IPS-NIHi7 (cell line): ENCODE data around the gene POM121C.
"Not testable (repeated sequence)": the region's sequence is repeated elsewhere in the genome, so short reads cannot be mapped to it uniquely, and the experiment has no call there.

ENCODE experiments used
- DNase-seq: peaks from one replicate; pipeline ENCODE4 v3.0.0; 2012; ENCODE audit warnings: mixed read lengths; ENCODE audit errors: extremely low spot score

The POM121C gene

DNA sequence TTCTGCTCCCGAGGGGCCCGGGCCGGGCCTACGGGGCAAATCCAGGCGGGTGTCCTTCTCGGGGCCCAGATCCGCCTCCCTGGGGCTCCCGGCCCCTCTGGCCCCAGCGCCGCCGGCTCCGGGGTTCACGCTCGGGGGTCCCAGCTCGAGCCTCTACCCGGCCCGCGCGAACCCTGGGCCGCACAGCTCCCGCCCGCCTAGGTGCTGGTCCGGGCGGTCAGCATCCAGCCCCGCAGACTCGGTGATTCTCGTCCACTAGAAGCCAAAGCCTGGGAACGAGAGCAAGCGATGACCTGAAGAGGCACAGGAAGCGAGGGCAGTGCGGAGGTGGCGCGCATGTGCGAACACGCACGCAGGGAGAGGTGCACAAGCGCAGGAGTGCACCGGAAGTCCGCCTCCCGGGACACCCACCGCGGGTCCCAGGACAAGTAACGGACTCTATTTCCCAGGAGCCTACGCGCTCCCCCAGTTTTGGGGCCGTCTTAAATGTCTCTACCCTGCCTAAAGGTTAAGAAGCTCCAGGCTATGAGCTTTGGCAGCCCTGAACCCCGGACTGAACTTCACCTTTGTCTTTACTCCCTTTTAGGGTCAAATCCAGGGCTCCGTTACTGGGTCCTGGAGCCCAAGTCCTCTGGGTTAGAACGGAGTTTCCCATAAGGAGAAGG is at the start of gene POM121C:
Gene POM121C, minus strand, starts transcription at position 321 of the 665 bp plus-strand sequence. CDS start 44,803 bp downstream, outside the sequence.
- DNase-seq, result peak; percentile 91

DNA sequence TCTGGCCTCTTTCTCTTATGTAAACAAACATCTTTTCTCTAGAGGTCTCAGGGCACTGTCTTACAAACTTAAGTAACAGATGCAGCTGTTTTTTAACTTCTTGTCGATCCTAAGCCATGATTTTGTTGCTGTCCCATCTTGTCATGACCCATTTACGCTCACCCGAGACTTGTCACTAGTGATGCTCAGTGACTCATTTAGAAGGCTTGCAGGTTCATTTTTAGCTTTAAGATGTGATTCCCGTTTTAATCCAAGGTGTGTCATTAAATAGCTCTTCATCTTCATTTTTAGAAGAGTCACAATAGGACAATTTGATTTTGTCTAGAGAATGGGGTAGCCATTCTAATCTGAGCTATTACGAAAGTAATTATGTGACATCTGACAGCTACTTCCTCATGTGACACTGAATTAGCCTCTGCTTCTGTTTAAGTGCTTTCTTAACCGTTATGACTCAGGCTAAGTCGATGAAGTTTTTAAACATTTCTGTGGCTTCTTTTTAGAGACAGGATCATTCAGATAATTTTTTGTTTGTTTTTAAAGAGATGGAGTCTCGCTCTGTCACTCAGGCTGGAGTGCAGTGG is 48.7 kb upstream of the POM121C start:
- DNase-seq, result no peak

DNA sequence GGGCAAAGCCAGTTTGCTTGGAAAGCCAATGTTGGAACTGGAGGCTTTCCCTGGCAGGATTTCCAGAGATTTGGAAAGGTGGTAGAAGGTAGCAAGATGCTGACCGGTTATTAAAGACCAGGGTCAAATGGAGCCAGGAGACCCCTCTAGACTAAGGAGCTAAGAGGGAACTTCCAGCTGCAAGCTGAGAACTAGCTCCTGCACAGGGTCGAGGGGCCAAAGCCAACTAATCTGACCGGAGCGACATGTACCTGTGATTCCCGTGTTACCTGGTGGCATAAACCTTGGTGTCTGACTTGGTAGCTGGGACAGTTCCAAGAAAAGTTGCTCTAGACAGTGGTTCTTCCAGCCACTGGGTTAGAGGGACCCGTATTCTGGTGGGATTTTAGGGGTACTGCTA is 47.8 kb upstream of the POM121C start:
- DNase-seq, result no peak

DNA sequence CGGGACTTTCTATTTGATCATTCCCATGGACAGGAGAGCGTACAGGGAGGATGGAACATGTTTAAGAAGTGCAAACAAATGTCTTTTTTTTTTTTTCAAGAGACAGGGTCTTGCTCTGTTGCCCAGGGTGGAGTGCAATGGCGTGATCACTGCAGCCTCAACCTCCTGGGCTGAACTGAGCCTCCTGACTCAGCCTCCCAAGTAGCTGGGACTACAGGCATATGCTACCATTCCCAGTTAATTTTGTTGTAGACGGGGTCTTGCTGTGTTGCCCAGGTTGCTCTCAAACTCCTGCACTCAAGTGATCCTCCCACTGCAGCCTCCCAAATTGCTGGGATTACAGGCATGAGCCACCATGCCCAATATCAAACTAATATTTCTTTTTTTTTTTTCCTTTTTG is 46.5 kb upstream of the POM121C start:
- DNase-seq, result no peak

DNA sequence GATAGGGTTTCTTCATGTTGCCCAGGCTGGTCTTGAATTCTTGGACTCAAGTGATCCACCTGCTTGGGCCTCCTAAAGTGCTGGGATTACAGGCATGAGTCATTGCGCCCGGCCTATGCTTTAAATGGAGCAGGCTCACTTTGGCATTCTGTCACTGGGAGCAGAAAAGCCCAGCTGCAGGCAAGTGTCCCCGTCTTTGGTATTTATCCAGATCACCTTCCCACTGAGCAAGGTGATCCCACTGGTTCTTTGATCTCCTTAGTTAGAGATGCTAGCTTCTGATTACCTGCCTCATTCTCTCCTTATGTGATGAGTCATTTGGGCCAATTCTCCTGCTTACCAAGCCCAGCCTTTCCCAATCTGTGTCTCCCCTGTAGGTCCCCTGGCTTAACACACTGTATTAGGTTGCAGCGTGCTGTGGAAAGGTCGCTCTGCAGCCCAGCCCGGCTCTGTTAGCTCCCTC is 45.3 kb upstream of the POM121C start:
- DNase-seq, result peak; percentile 64

DNA sequence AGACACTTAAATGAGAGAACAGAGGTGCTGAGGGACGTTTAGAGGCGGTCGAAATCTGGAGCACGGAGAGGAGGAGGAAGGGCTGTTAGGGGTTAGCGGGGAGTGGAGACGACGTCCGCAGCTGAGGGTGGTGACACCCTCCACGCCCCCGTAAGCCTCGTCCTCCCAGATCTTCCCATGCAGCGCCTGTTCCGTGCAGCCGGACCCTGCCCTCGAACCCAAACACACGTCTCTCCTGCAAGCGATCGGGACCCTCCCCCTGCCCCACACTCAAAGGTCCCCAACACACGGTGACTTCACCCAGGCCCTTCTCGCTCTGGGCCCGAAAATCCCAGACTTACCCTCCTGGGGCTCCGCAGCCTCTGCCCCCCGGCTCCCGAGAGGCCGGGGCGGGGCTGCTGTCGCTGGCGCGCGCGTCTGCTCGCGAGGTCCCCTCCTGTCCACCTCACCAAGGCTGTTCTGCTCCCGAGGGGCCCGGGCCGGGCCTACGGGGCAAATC is 41.2 kb upstream of the POM121C start:
- not testable (repeated sequence) for DNase-seq

DNA sequence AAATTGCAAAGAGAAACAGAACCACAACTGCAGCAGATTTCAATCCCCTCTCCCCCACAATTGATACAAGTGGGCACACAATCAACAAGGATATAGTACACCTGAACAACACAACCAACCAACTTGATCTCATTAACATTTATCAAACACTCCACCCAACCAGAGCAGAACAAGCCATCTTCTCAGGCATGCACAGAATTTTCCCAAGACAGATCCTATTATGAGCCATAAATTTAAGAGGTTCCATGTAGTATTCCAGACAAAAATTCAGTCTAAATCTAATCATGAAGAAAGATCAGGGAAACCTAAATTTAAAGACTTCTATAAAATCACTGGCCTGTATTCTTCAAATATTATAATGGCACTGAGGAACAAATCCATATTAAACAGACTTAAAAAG is 35.6 kb upstream of the POM121C start:
- not testable (repeated sequence) for DNase-seq

DNA sequence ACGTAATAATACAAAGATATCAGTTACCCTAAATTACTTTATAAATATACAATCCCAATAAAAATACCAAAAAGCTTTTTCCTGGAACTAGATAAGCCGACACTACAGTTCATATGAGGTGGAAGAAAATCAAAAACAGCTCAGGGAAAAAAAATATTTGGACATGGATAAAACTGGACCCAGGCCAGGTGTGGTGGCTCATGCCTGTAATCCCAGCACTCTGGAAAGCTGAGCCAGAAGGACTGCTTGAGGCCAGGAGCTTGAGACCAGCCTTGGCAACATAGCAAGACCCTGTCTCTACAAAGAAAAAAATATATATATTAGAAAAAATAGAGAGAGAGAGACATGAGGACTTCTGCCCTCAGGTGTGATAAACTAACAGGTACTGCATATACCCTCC is 32.7 kb upstream of the POM121C start:
- not testable (repeated sequence) for DNase-seq

DNA sequence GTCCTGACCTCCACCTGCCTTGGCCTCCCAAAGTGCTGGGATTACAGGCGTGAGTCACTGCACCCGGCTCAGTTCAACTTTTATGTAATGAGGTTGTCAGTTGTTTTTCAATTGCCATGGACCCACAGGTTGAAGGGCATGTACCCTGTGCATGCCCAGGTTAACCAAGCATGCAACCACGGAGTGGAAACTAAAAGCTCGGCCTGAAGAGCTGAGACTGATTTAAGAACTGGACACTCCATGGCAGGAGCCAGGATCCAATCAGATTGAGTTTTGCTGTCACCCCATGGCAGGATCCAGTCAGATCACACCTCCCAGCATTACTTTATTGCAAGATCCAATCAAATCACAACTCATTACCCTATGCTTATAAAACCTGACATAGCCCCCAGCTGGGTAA is 22.9 kb upstream of the POM121C start:
- DNase-seq, result not testable (repeated sequence)

DNA sequence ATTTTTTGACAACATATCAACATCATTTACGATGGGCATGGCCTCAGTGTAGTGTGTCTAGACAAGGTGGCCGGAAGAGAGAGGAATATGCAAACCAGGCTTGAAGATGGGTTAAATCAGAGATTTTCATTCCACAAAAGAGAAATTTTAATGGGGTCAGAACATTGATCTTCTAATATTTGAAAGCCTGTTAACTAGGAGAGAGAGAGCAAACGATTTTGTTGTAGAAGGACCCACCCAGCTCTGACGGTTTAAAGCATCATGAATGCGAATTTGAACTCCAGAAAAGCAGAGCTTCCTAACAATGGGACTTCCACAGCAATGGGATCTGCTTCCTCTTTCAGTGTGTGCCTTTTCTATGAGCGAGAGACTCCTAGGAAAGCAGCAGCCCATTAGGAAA is 5.9 kb upstream of the POM121C start, which contains the start of gene SPDYE5:
Gene SPDYE5, plus strand, starts transcription at position 301 of the 400 bp plus-strand sequence. CDS start 1,728 bp downstream, outside the sequence.
- not testable (repeated sequence) for DNase-seq

DNA sequence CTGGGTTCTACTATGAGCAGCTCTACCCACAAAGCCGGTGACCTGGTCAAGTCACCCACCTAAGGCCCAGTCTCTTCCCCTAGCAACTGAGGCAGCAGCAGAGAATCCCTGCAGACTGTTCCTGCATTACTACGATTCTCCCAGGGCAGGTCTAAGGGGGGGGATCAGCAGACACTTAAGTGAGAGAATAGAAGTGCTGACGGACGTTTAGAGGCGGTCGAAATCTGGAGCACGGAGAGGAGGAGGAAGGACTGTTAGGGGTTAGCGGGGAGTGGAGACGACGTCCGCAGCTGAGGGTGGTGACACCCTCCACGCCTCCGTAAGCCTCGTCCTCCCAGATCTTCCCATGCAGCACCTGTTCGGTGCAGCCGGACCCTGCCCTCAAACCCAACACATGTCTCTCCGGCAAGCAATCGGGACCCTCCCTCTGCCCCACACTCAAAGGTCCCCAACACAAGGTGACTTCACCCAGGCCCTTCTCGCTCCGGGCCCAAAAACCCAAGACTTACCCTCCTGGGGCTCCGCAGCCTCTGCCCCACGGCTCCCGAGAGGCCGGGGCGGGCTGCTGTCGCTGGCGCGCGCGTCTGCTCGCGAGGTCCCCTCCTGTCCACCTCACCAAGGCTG is 632 bp downstream of the POM121C start:
- DNase-seq, result not testable (repeated sequence)

DNA sequence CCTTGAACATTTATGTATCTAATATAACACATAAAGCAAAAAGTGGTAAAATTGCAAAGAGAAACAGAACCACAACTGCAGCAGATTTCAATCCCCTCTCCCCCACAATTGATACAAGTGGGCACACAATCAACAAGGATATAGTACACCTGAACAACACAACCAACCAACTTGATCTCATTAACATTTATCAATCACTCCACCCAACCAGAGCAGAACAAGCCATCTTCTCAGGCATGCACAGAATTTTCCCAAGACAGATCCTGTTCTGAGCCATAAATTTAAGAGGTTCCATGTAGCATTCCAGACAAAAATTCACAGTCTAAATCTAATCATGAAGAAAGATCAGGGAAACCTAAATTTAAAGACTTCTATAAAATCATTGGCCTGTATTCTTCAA is 5.8 kb downstream of the POM121C start:
- not testable (repeated sequence) for DNase-seq

DNA sequence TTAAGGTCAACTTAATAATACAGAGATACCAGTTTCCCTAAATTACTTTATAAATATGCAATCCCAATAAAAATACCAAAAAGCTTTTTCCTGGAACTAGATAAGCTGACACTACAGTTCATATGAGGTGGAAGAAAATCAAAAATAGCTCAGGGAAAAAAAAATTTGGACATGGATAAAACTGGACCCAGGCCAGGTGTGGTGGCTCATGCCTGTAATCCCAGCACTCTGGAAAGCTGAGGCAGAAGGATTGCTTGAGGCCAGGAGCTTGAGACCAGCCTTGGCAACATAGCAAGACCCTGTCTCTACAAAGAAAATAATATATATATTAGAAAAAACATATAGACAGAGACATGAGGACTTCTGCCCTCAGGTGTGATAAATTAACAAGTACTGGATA is 8.6 kb downstream of the POM121C start:
- DNase-seq, result not testable (repeated sequence)

DNA sequence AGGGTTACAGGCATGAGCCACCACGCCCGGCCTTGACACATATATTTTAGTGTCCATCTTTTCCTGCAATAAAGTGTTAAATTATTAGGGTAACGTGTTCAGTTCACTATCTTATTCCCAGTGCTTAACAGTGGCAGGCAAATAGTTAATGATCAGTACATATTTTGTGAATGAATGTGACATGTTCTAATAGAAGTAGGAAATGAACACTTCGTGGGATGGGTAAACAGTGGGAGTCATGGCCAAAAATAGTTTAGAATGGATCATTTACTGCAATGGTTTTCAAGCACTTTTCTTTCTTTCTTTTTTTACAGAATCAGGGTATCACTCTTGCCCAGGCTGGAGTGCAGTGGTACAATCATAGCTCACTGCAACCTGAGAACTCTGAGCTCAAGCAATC is 15.9 kb downstream of the POM121C start:
- DNase-seq, result not testable (repeated sequence)

DNA sequence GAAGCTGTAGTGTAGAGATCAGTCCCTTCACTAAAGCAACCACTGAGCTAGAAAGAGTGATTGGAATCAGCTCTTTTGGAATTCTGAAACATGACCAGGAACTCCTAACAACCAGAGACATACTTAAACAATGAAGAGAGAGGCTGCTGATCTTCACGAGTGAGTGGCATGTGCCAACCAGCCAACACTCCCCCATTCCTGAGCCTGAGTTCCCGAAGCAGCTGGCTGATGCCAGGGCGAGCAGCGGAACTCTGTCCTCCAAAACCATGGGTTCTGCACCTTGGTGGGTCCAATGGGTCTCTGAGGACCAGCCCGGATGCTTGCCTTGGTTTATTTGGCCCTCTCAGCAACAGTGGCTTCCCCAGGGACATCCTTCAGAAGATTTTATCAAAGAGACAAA is 25.6 kb downstream of the POM121C start:
- not testable (repeated sequence) for DNase-seq

DNA sequence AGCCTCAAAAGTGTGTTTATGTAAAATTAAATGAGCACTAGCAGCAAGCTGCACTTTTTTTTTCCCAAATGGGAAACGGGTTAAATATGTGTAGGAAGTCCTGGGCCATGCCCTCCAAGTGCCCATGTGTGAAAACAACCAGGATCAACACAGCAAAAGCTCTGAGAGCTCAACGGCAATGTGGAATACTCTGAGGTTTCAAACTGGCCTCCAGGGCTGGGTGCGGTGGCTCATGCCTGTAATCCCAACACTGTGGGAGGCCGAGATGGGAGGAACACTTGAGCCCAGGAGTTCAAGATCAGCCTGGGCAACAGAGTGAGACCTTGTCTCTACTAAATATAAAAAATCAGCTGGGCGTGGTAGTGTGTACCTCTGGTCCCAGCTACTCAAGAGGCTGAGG is 28.1 kb downstream of the POM121C start:
- DNase-seq, result not testable (repeated sequence)

DNA sequence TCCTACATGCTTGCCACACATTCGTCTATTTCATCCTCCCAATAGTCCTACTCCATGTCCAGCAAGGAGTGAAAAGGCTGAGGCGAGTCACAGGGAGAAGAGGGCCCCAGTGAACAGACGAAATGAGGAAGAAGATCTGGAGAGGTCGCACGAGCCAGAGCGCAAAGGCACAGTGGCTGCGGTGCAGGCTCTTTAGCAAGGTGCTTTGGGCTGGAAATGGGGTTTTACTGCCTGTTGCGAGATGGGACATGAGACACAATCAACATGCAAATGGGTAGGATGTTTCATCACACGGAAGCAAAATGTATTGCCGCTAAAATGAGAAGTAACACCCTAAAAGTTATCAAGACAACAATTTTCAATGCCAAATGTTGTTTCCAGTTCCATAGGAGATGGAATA is 29.7 kb downstream of the POM121C start:
- not testable (repeated sequence) for DNase-seq

DNA sequence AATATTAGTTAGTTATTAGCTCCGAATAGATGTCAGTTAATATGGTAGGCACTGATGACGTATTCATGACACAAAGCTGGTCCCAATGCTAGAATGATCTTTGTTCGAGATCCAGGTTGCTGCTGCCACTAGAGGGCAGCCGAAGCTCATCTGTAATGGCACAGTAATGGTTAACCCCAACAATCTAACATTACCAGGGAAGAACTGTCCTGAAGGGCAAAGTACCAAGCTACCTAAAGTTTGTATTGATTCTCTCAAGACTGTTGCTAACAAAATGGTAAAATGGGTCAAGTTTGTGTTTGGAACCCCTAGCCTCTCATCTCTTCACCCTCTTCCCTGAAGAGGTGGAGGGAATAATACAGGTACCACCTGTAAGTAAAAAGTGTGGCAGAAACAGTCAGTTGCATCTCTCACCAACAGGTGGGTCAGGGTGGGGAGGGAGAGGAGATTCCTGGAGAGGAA is 33.6 kb downstream of the POM121C start:
- not testable (repeated sequence) for DNase-seq

DNA sequence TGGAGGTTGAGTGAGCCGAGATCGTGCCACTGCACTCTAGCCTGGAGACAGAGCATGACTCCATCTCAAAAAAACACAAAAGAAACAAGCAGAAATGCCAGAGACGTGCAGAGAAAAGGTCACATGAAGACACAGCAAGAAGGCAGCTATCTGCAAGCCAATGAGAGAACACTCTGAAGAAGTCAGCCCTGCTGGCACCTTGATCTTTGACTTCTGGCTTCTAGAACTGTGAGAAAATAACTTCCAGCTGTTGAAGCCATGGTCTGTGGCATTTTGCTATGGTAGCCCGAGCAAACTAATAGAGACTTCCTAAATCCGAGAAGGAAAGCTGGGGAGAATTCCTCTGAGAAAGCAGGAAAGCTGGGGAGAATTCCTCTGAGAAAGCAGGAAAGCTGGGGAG is 36.2 kb downstream of the POM121C start:
- not testable (repeated sequence) for DNase-seq

DNA sequence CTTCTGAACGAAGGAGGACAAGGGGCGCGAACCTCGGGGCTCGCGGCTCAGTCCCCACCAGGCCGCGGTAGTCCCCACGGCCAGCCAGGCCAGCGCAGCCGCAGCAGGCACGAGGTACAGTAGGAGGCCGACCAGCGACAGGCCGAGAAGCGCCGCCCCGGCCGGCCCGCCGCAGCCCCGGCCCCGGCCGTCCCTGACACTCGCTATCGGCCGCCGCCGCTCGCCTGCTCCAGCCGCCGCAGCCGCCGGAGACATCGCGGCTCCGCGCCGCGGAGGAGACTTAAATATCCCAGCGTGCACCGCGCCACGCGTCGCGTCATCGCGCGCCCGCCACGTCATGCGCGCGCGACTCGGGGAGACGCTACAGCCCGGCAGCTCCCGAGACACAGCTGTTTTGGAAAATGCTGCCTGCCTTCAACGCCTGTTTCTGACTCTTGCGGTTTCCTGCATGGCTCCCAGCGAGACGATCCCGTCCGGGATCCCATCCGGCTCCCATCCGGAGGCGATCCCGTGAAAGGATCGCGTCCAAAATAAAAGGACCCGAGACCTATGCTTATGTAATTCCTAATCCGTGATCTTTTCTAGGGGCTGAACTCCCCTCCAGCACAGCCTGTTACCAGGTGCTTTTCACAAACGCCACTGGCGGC is 43.5 kb downstream of the POM121C start:
- not testable (repeated sequence) for DNase-seq

DNA sequence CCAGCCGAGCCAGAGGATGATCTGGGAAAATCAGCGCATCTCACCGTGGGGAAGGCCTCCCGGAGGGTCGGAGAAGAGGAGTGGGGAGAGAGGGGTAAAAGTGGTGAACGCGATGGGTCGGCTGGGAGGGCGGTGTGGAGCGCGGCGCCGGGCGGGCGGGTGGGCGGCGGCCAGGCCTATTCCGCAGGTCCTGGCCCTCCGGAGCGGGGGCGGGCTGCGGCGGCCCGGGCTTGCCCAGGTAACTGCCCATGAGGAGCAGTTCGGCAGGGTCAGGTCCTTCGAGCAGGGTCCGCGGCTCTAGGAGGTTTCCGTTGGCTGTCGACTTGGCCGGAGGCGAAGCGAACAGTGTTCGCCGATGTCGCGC is 44.0 kb downstream of the POM121C start:
- DNase-seq, result not testable (repeated sequence)

DNA sequence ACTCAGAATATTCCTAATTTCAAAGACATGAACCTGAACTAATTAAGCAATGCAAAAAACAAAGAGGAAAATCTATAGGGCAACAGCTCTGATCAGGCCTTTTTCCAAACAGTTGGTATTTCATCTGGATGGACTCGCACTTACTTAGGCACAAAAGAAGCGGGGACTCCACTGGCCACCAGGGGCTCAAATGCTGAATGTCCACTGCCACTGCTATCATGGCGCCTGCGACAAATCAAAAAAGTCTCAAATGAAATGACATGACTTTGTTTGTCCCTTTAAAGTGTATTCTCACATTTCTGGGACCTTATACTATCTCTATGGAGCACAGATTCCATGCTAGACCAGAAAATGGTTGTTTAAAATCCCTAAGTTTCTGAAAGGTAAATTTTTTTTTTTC is 47.1 kb downstream of the POM121C start:
- not testable (repeated sequence) for DNase-seq
